ENCODE data around the gene RAPGEF3. TPM values are rescaled to one million over a fixed set of nuclear protein-coding genes. Genes with fewer than 3 reads are reported as not detected.

Gene RAPGEF3
- total and polyA plus RNA-seq, 9 donors: 16.9 to 132 (median 83.5) TPM

- Histone ChIP-seq H3K27me3 (no peaks in the 10 kb centered on the region), H3K27ac (peak overlapping the region in 1 of 2 donors; percentile 70), H3K9me3 (no peaks in the 10 kb centered on the region), H3K36me3 (no peaks in the 10 kb centered on the region), H3K4me3 (no peak overlapping the region), H3K4me1 (ENCODE audit: insufficient read depth) (no peaks in the 10 kb centered on the region)
- TF ChIP-seq EP300 (IDR thresholded peaks at IDR 0.05): no peak
- no peak for TF ChIP-seq POLR2A (IDR thresholded peaks at IDR 0.05)
- TF ChIP-seq CTCF (IDR thresholded peaks at IDR 0.05): no peak
- intact Hi-C loops (cut with DNase I): loop anchor here in 2 of 4 donors (5.0 to 10.0 kb wide), 2 partner anchors 48 to 51 kb away; no protein-coding TSS in a partner anchor
- 87 to 92% (median 90%) methylated on average over 10 of the region's 10 CpGs for WGBS, 3 donors
- no peak for DNase-seq
These were observed 28.1 kb upstream of the RAPGEF3 start for GRCh38 chr12:47786662-47787280.

- no peaks in the 10 kb centered on the region for H3K27me3 ChIP-seq
- H3K9me3 ChIP-seq: no peaks in the 10 kb centered on the region
- intact Hi-C loops (cut with DNase I): loop anchor here in 2 of 4 donors (5.0 to 10.0 kb wide), 2 partner anchors 49 to 51 kb away; no protein-coding TSS in a partner anchor
- no peak for TF ChIP-seq POLR2A (IDR thresholded peaks at IDR 0.05)
- TF ChIP-seq CTCF (IDR thresholded peaks at IDR 0.05): no peak
- no peaks in the 10 kb centered on the region for H3K36me3 ChIP-seq
- peak overlapping the region; percentile 26 to 70 for H3K27ac ChIP-seq
- DNase-seq: no peak
- H3K4me3 ChIP-seq: no peak overlapping the region
- 68 to 69% (median 68%) methylated on average over 11 of the region's 11 CpGs for WGBS, 3 donors
- H3K4me1 ChIP-seq (ENCODE audit: insufficient read depth): no peaks in the 10 kb centered on the region
These were observed 27.4 kb upstream of the RAPGEF3 start for GRCh38 chr12:47785887-47786661.

- intact Hi-C loops (cut with DNase I): loop anchor here in 2 of 4 donors (5.0 to 10.0 kb wide), 2 partner anchors 50 to 52 kb away; no protein-coding TSS in a partner anchor
- DNase-seq: peak; percentile 69 to 82 (median 79)
- Histone ChIP-seq H3K36me3 (no peaks in the 10 kb centered on the region), H3K4me1 (ENCODE audit: insufficient read depth) (no peaks in the 10 kb centered on the region), H3K27ac (peak overlapping the region; percentile 46 to 70), H3K9me3 (no peaks in the 10 kb centered on the region), H3K27me3 (no peaks in the 10 kb centered on the region), H3K4me3 (no peak overlapping the region)
- WGBS, 3 donors: 67 to 76% (median 72%) methylated on average over 15 of the region's 15 CpGs
- no peak for TF ChIP-seq POLR2A (IDR thresholded peaks at IDR 0.05)
- no peak for TF ChIP-seq CTCF (IDR thresholded peaks at IDR 0.05)
- no peak for TF ChIP-seq EP300 (IDR thresholded peaks at IDR 0.05)
These were observed 26.6 kb upstream of the RAPGEF3 start for GRCh38 chr12:47785036-47785886.
